Left colon (tissue), 2 donors: ENCODE results near the gene ROR2. TPM values are rescaled to one million over a fixed set of nuclear protein-coding genes. Genes with fewer than 3 reads are reported as not detected.

Source experiments
- ATAC-seq: fragments of 200-7000 bp; cut with Tn5 transposase; one replicate; pipeline ENCODE4 v1.9.1; 2020; ENCODE audit warnings: mild to moderate bottlenecking, moderate library complexity
- DNase-seq, 2 donors: peaks; one replicate each; pipeline ENCODE4 v3.0.0-alpha.2; 2020
- intact Hi-C, 2 donors: fragments of 100-400 bp; cut with DNase I in 1 of 2; cut with micrococcal nuclease in 1 of 2; formaldehyde crosslinking; loops; one replicate each; pipeline versions ENCODE4 v1.11.2 to v1.14.0; 2022; cut with DNase I, micrococcal nuclease
- total RNA-seq, 2 donors: library from RNA; stranded (reverse); fragmentation: NEBNext Ultra II Directional; extraction: Animal tissue kit (Norgen Biotek cat#: 25700); gene quantifications; one replicate each; pipeline ENCODE4 v1.2.1, GENCODE V29; 2021
- donor health status: DM: no; HTN: no; CAD: no.
- donor health status: DM: yes; HTN: yes; CAD: no.

ROR2 gene
- total RNA-seq, 2 donors from 2014 or later, result 6.2 to 8.3 TPM

DNA sequence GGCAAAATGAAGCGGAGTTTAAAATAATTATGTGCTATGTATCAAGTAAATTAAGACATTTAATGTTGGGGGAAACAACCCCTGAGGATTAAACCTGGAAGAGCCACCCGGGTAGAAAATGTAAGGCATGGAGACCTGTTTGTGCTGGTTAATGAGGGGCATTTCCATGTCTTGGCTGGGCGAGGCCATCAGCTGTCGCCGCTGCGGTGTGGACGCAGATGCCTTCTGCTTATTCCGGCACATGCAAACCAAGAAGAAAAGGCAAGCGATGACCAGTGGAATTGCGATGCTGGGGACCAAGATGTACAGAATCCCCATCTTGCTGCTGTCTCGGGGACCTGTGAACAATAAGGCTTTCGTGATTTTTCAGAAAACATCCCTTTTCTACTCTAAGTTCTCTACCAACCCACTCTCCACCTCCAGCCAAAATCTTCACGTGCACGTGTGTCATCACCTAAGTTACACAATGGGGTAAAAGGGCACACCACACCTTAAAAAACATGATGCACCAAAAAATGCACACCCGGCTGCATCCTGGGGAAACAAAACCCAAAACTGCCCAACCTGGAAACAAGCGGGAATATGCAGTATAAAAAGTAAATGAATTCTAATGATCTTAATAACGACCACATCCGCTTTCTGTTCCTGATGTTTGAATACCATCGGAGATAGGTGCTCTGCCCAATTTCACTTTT lies 223.5 kb downstream of the ROR2 start:
- no peak for DNase-seq
- intact Hi-C loops, result no loop called here
- ATAC-seq, result no peak

DNA sequence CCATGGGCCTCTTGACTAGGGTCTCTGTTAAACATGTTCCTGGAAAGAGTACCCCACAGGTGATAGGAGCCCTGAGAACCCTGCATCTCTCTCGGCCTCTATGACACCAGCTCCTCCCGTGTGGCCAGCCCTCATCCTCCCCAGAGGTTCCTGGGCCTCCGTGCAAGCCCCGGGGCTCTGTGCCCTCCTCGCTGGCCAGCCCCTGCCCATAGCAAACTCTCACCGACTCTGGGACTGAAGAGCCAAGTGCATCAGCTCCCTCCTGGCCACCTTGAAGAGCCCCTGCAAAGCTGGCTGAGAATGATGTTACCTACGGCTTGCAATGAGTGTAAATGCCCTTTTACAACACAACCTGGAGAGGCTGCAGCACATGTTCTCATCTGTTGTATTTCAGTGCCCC lies 224.4 kb downstream of the ROR2 start:
- DNase-seq, result no peak
- intact Hi-C loops, result no loop called here
- ATAC-seq, result no peak

DNA sequence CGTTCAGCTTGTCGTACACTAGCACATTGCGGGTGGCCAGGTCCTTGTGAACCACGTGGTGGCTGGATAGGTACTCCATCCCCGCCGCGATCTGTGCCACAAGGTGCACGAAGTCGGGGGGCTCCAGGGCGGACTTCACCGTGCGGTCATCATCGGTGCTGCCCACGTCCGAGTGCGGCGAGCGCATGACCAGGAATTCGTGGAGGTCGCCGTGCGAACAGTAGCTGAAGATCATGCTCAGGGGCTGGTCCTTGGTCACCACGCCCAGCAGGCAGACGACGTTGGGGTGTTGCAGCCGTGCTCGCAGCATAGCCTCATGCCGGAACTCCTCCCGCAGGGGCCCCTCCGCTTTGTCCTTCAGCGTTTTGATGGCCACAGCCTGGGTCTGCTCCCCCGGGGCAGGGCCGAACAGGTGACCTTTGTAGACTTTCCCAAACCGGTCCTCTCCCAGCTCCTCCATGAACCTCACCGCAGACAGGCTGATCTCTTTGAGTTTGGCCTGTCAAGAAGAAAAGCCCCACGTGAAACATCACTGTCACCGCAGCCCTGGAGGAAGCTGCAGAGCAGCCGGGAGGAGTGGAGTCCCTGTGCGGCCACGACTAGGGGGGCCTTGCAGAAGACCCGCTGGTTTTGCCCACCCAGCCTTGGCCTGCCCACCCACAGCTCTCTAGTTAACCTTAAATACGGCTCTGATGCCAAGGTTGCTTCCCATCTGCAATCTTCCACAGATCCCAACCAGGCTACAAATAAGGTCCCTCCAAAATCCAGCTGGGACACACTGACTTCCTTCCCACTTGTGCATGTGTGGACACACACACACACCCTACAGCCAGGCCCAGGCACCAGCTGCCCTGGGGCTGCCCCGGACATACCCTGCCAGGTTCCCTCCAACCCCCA lies 225.2 kb downstream of the ROR2 start:
- no peak for ATAC-seq
- no peak for DNase-seq
- intact Hi-C loops, result no loop called here

DNA sequence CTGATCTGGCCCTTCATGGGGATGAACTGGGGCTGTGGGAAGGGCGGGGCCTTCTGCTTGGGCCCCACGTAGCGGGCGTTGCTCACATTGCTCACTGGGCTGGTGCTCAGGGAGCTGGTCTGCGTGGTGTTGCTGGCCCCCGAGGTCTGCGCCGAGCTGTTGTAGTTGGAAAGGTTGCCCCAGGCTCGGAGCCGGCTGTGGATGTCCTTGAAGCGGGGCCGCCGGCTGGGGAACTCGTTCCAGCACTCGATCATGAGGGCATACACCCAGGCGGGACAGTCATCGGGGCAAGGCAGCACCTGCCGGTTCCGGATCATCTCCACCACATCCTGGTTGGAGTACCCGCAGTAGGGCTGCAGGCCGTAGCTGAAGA lies 226.0 kb downstream of the ROR2 start:
- intact Hi-C loops, result no loop called here
- ATAC-seq (no peak), DNase-seq (no peak)

DNA sequence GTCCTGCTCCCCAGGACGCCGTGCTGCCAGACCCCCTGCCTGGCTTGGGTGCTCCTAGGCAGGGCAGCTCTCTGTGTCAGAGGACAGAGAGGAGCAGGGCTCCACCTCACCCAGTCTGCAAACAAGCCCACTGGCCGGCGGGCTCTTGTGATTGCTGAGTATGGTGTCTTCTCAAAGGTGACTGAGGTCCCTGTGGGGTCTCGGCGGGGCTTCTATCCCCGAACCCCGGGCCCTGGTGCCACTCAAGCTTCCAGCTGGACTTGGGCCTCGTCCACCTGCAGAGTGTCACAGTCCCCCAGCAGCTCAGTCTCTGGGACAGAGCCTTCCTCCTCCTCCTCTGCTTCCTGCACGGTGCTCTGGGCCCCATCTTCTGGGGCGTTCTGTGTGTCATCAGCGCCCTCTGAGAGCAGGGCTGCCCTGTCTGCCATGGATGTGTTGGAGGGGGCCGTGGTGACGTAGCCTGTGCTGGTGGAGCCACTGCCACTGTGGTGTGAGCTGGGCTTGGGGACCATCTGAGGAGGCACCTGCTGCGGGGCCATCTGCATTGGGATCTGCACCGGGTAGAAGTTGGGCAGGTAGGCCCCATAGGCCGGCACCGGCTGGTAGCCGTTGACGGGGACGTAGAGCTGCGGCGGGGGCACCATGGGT lies 226.5 kb downstream of the ROR2 start:
- DNase-seq (no peak), ATAC-seq (no peak)
- intact Hi-C loops, result no loop called here

DNA sequence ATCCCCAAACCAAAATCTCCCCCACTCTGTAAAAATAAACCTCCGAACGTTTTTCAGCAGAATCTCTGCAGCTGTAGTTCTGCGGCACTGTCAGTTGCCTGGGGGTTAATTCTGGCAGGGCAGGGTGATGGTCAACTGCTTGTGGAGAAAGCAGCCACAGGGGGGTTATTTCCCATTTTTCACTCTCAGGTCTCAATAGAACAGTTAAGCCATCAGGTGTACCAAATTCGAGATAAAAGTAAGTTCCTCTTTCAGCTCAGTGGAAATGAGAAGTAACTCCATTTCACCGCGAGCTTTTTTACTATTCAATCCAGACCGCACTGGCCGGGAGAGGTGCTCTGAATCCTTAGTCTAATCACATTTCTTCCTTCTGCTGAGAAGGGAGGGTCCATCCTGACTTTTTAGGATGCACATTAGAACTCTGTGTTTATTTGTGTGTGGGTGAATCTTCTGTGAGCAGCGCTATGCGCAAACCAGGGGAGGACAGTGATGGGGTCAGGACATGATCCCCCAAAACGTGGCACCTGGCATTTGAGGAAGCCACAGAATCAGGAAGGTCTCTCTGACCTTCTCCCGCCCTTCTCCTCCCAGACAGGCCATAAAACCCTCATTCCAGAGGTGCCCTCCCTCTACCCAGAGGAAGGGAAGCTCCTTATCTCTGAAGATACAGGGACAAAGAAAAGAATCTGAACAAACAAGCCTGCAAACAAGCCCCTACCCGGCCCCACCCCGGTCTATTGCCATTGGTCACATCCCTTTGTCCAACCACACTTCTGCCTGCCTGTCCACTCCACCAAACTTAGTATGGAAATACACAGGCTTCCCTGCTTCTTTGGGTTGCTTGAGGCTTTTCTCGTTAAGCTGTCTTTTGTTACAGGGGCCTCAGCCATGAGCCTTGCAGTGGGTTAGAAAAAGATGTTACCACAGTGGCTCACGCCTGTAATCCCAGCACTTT lies 229.0 kb downstream of the ROR2 start:
- intact Hi-C loops, result no loop called here
- no peak for ATAC-seq
- no peak for DNase-seq

DNA sequence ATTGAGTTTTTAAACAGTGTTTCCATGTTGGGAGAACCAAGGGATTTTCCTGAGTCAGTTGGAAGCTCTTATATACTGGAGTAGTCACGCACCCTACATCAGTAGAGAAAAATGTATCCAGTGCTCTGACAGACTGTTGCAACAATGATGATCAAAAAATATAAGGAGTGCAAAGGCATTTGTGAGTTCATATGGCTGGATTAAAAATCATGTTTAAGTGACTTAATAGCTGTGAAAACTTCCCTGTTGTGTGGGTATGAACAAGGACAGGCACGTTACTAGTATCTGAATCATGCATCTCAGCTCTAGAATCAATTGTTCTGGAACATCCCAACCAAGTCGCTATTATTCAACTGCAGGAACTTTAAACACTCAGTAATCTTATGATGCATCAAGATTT lies 229.7 kb downstream of the ROR2 start:
- DNase-seq (no peak), ATAC-seq (no peak)
- intact Hi-C loops, result no loop called here

DNA sequence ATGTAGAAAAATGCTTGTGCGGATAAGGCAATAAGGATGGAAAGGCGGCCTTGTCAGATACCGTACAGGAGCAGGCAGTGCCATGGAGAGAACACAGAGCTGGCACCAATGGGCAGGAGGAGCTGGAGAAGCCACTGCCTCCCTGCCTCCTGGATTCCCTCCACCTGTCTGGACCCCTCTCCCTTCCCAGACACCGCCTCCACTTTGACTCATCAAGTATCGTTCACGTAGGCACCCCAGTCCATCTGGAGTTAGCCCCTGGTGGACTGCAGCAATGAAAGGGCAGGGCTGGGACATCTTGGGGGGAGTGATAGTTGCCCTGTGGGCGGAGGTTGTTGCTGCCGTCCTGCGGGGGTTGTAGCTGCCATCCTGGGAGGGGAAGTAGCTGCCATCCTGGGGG lies 232.0 kb downstream of the ROR2 start:
- DNase-seq (no peak), ATAC-seq (no peak)
- intact Hi-C loops, result no loop called here

DNA sequence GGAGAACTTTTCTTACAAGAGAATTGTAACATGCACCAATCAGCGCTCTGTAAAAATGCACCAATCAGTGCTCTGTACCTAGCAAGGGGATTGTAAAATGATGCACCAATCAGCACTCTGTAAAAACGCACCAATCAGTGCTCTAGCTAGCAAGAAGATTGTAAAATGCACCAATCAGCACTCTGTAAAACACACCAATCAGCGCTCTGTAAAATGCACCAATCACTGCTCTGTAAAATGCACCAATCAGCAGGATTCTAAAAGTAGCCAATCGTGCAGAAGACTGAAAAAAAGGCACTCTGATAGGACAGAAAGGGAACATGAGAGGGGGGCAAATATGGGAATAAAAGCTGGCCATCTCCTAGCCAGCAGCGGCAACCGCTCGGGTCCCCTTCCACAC lies 233.2 kb downstream of the ROR2 start:
- ATAC-seq, result no peak
- no peak for DNase-seq
- intact Hi-C loops, result no loop called here

DNA sequence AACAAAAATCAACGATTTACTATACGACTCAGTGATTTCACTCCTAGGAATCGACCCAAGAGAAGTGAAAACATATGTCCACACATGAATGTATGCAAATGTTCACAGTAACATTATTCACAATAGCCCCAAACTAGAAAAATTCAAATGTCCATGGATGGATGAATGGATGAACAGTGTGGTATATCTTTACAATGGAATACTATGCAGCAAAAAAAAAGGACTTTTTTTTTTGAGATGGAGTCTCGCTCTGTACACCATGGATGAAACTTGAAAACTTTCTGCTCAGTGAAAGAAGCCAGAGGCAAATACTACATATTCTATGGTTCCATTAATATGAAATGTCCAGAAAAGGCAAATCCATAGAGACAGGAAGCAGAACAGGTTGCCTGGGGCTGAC lies 233.8 kb downstream of the ROR2 start:
- ATAC-seq, result no peak
- intact Hi-C loops, result no loop called here
- DNase-seq, result no peak

DNA sequence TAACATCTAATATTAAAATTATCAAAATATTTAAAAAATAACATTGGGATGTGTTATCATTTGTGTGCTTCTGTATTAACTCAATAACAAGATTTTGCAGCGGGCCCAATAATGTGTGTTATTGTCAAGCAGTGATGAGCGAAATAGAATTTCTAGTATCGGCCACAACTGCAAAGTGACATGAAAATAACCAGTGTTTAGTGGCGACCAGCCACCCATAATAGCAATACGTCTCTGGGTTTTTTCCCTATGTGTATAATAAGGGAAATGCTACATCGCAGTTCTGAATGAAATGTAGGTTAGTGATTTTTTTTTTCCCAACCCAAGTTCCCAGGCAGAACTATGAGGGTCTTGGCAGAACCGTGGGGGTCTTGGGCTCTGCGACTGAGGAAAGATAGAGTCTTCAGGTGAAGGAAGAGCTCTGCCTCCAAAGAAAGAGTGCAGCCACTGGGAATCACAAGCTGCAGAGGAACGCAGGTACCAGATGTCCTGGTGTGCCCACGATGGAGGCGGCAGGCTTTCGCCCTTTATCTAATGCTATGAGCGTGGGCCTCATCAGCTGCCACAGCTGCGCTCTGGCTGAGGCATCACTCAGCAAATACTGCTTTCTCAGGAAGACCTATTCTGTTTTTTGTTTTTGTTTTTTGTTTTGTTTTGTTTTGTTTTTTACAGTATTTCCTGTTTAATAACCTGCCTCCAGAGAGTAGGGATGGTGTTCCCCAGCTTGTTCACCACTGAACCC lies 235.0 kb downstream of the ROR2 start:
- intact Hi-C loops, result no loop called here
- no peak for ATAC-seq
- DNase-seq, result no peak

DNA sequence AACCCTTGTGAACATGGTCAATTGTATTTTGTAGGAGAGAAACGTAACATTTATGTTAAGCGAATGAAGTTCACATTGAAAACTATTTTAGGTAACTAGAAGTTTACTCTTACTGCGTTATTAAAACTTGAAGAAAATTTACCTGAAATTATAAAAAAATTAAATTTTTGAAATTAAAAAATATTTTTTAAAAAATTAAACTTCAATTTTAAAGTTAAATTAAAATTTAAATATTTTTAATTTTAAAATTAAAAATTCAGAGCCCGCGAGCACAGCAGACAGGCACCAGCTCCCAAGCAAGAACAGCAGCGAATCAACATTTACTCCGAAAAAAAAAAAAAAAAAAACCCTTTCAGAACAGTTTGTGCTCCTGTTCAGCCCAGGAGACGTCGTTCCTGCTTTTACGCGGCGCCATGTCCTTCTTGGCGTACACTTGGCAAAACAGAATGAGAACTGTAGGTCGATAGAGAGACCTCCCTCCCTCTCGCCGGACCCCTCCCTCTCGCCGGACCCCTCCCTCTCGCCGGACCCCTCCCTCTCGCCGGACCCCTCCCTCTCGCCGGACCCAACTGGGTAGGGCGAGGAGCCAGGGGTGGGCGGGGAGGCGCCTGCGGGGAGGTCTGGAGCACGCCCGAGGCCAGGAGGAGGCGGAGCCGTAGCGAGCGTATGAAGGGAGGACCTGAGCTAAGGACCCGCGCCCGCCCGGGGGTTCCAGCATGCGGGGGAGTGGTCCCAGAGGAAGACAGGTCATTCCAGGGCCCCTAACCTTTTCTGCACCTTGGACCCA lies 235.8 kb downstream of the ROR2 start:
- intact Hi-C loops, result no loop called here
- peak; percentile 68 to 77 for DNase-seq
- ATAC-seq, result peak; percentile 88

DNA sequence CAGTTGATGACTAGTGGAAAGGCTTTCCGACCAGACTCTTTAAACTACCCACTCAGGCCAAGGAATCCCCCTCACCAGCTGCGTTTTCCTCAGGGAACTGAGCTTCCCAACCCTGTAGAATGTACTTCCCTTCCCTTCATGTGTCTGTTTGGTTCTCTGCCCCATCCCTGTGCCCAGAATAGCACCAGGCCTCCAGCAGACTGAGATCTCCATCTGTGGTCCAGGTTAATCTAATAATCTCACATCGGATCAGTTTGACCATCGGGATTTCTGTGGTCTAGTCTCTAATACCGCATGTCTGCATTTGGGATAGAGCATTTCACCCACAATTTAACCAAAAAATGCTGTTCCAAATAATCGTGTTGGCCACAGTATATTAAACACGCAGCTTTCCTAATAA lies 237.2 kb downstream of the ROR2 start:
- DNase-seq (no peak), ATAC-seq (no peak)
- intact Hi-C loops, result no loop called here

DNA sequence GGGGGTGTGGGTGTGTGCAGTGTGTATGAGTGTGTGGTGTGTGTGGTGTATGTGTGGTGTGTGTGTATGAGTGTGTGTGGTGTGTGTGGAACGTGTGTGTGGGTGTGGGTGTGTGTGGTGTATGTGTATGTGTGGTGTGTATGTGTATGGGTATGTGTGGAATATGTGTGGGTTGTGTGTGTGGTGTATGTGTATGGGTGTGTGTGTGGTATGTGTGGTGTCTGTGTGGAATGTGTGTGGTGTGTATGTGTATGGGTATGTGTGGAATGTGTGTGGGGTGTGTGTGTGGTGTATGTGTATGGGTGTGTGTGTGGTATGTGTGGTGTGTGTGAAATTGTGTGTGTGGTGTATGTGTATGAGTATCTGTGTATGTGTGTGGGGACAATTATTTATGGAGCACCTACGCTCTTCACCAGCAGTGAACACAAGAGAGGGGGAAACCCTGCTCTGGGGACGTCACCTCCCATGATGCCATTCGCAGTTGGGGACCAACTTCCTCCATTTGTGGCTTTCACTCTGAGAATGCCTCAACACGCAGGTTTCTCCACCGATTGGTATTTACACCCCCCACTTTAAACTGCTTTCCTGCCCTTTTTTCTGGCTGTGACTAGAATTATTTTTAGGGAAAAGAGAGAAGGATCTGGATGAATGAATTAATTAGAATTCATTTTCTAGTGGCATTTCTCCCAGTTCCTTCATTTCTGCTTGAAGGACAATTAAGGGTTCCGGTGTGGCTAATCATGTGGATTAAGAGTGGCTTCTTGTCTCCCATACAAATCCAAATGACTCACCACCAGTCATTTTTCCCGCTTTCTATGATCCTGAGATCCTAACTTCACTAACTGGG lies 238.1 kb downstream of the ROR2 start:
- ATAC-seq (no peak), DNase-seq (no peak)
- intact Hi-C loops, result no loop called here

DNA sequence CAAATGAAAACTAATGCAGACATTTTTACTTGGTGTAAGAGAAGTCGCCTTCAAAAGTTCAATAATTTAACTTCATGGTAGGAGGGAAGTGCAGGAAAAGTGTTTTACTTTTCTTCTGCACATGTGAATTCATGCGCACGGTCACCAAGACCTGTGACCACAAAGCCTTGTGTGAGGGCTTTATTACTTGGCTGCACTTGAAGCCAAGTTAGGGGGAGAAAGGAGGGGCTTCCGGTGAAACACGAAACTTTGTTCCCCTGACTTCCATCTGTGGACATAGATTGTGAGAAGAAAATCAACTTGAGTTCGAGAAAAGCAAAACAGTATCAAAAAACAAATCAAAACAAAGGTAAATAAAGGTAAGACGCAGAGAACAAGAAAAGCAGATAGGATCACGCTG lies 239.9 kb downstream of the ROR2 start:
- DNase-seq (no peak), ATAC-seq (no peak)
- intact Hi-C loops, result no loop called here

DNA sequence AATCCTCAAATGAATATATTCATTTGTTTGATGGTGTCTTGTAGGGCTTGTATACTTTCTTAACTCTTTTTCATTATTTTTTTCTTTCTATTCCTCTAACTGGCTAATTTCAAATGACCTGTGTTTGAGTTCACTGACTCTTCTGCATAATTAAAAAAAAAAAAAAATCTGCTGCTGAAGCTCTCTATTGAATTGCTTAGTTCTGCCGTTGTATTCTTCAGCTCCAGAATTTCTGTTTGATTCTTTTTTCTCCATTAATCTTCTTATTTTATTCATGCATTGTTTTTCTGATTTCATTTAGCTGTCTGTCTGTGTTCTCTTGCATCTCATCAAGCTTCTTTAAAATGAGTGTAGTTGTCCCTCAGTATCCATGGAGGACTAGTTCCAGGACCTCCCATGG lies 244.6 kb downstream of the ROR2 start:
- DNase-seq, result no peak
- no peak for ATAC-seq
- intact Hi-C loops, result no loop called here

DNA sequence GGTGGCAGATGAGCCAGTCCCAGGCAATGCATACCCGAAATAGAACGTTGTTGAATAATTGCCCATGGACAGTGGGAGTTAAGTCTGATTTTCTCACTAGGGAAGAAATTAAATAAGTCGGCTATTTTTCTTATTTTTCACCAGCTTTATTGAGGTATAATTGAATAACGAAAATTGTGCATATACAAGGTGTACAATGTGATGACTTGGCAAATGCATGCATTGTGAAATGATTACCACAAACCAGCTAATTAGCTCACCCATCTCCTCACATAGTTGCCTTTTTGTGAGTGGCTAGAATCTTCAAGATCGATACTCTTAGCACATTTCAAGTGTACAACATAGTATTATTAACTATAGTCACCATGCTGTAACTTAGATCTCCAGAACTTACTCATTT lies 249.6 kb downstream of the ROR2 start:
- DNase-seq (no peak), ATAC-seq (no peak)
- intact Hi-C loops, result no loop called here
